Heart right ventricle (tissue), 16 donors: Measurements from ENCODE around the gene PIK3R1. TPM values are rescaled to one million over a fixed set of nuclear protein-coding genes. Genes with fewer than 3 reads are reported as not detected.
A peak's percentile ranks its signal among the peaks of the same experiment; 100 is the strongest.

ENCODE experiments used
- ATAC-seq, 8 donors: fragments of 200-7000 bp; cut with Tn5 transposase; one replicate each; pipeline ENCODE4 v1.9.1; 2020; ENCODE audit warnings: mild to moderate bottlenecking in 8 of 8, moderate library complexity in 8 of 8, moderate number of reproducible peaks in 1 of 8
- DNase-seq, 2 donors: peaks; one replicate each; pipeline ENCODE4 v3.0.0-alpha.2; 2020
- H3K27ac ChIP-seq, 10 donors: fragments of 200-600 bp; sonication (generic) in 2 of 10; one replicate each; pipeline versions ENCODE4 v1.5.0 to v1.8.0; 2020 to 2022; ENCODE audit warnings: mild to moderate bottlenecking in 3 of 10
- H3K27me3 ChIP-seq, 7 donors: fragments of 200-600 bp; one replicate each; pipeline ENCODE4 v1.8.0; 2021 to 2022; ENCODE audit warnings: mild to moderate bottlenecking in 2 of 7
- H3K36me3 ChIP-seq, 9 donors: fragments of 200-600 bp; sonication (generic) in 1 of 9; one replicate each; pipeline versions ENCODE4 v1.5.0 to v1.8.0; 2020 to 2022; ENCODE audit warnings: mild to moderate bottlenecking in 2 of 9
- H3K4me1 ChIP-seq, 9 donors: fragments of 200-600 bp; sonication (generic) in 1 of 9; one replicate each; pipeline versions ENCODE4 v1.5.0 to v1.8.0; 2020 to 2022; ENCODE audit warnings: mild to moderate bottlenecking in 4 of 9
- H3K4me3 ChIP-seq, 10 donors: fragments of 200-600 bp; sonication (generic) in 2 of 10; one replicate each; pipeline versions ENCODE4 v1.5.0 to v1.8.0; 2020 to 2022; ENCODE audit warnings: mild to moderate bottlenecking in 7 of 10, moderate library complexity in 2 of 10
- H3K9me3 ChIP-seq, 11 donors: fragments of 200-600 bp in 10 of 11; sonication (generic) in 2 of 11; one replicate each; pipeline versions ENCODE4 v1.5.0 to v1.8.0; 2013 to 2022; ENCODE audit warnings: mild to moderate bottlenecking in 2 of 11, control low read depth in 1 of 11, moderate library complexity in 1 of 11
- WGBS, 2 donors: extraction: QIAGEN DNeasy Blood & Tissue Kit; methylation state at CpG; one replicate each; pipeline ENCODE4 v1.1.7; 2013; ENCODE audit warnings: inconsistent platforms in 1 of 2; 5-methylcytosine and 5-hydroxymethylcytosine counted together
- intact Hi-C, 10 donors: fragments of 100-400 bp; cut with DNase I; formaldehyde crosslinking; loops; one replicate each; pipeline versions ENCODE4 v1.11.1 to v1.14.2; 2022
- polyA plus RNA-seq, 2 donors: library from polyadenylated mRNA; stranded (reverse); fragments of 200-250 nt; gene quantifications; one replicate each; pipeline ENCODE4 v1.2.3, GENCODE V29; 2013
- total RNA-seq, 10 donors: library from RNA; stranded (reverse); fragmentation: NEBNext Ultra II Directional in 3 of 10; extraction: Animal tissue kit (Norgen Biotek cat#: 25700) in 3 of 10; gene quantifications; one replicate each; pipeline versions ENCODE4 v1.2.1 to v1.2.4, GENCODE V29; 2021 to 2023
- TF ChIP-seq, protein P1 (sequence below), 9 donors: fragments of 200-600 bp; sonication (generic) in 2 of 9; IDR thresholded peaks; one replicate each; pipeline versions ENCODE4 v1.5.0 to v1.8.0; 2021 to 2022; ENCODE audit warnings: antibody characterized with exemption in 9 of 9, mild to moderate bottlenecking in 5 of 9, moderate library complexity in 1 of 9
- donor health status: Arrhythmogenic right ventricular cardiomyopathy.
- donor health status: ischemic (EF 13 %, LVEDD 7.1; RV severe dilation, severe dysfunction).
- donor health status: healthy with polysubstance abuse.
- donor health status: DM: no; HTN: yes; CAD: no.
- donor health status: DM: no; HTN: no; CAD: no.
- donor health status: ischemic (EF 25% LVEDD 6.9; RV normal size, moderate dysfunction).
- donor health status: ischemic (EF 25% LVEDD 5.7; RV mildly dilated, moderate dysfunction).
- donor health status: healthy.
- donor health status: DM: yes; HTN: yes; CAD: no.
- donor health status: Ischemic cardiomyopathy.
- donor health status: ischemic (EF 35%, LVEDD 5.7; RV mildly dilated, moderate dysfunction).
- donor health status: nonischemic (EF 11% LVEDD 7.7; RV severe dilation, severe dysfunction).
- donor health status: DM: yes; HTN: yes; CAD: no.
- donor health status: PGD.
- donor health status: ischemic (EF 29% LVEDD 5.4; RV normal size, mild dysfunction).
- donor health status: nonischemic (EF 23%, LVEDD 6.1; RV moderate dilation, normal function).

Gene PIK3R1
- total and polyA plus RNA-seq, 12 donors, result 12.2 to 269 (median 125) TPM

DNA sequence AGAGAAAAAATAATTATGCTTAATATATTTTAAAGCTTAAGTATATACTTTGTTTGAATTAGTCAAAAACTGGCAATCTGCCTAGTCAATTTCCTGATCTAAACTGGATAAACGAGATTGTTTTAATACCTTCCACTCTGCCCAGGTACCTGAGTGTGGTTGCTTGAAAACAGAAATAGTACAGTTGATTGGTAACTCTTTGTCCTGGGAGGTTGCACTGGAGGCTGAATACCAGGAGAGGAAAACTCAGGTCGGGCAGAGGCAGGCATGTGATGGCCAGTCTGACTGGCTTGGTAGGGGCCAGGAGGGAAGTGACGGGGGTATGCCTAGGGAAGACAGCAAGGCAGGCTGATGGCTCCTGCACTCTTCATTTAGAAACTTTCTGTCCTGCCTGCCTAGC lies 80.2 kb downstream of the PIK3R1 start:
- H3K4me1 ChIP-seq, result peaks cover 0 to 34% (median 23%) of the 10 kb centered on the region in 9 donors
- WGBS, 2 donors, result 70 to 76% methylated on average over 3 of the region's 3 CpGs
- H3K27me3 ChIP-seq, result no peaks in the 10 kb centered on the region
- ATAC-seq (no peak), DNase-seq (no peak)
- intact Hi-C loops, result loop anchor here in 1 of 10 donors (10.0 kb wide), 1 partner anchor 669 kb away; no protein-coding TSS in a partner anchor
- no peaks in the 10 kb centered on the region for H3K9me3 ChIP-seq
- H3K27ac ChIP-seq, result no peak overlapping the region
- H3K4me3 ChIP-seq, result no peak overlapping the region
- TF ChIP-seq, protein P1, sequence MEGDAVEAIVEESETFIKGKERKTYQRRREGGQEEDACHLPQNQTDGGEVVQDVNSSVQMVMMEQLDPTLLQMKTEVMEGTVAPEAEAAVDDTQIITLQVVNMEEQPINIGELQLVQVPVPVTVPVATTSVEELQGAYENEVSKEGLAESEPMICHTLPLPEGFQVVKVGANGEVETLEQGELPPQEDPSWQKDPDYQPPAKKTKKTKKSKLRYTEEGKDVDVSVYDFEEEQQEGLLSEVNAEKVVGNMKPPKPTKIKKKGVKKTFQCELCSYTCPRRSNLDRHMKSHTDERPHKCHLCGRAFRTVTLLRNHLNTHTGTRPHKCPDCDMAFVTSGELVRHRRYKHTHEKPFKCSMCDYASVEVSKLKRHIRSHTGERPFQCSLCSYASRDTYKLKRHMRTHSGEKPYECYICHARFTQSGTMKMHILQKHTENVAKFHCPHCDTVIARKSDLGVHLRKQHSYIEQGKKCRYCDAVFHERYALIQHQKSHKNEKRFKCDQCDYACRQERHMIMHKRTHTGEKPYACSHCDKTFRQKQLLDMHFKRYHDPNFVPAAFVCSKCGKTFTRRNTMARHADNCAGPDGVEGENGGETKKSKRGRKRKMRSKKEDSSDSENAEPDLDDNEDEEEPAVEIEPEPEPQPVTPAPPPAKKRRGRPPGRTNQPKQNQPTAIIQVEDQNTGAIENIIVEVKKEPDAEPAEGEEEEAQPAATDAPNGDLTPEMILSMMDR (IDR thresholded peaks at IDR 0.05), result no peak
- H3K36me3 ChIP-seq, result peaks cover 0 to 90% (median 56%) of the 10 kb centered on the region in 9 donors

DNA sequence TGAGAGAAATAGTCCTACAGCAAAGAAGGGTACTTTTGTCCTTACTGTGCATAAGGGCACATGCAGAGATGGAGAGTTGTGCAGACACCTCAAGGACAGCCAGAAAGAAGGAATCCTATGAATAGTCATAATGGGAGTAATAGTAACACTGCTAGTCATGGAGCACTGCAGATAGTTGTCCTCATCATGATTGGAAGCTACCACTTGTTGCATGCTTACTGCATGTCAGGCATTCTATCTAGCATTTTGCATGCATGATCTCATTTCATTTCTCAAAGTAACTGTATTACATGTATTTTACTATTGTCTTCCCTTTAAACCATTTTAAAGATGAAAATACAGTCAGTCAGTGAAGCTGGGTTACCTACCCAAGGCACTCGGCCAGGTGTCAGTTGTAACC lies 81.3 kb downstream of the PIK3R1 start:
- TF ChIP-seq, protein P1 (IDR thresholded peaks at IDR 0.05), result no peak
- intact Hi-C loops, result loop anchor here in 1 of 10 donors (10.0 kb wide), 1 partner anchor 668 kb away; no protein-coding TSS in a partner anchor
- no peak for DNase-seq
- peak in 1 of 8 donors; percentile 10 for ATAC-seq
- Histone ChIP-seq H3K27me3 (no peaks in the 10 kb centered on the region), H3K27ac (no peak overlapping the region), H3K4me3 (no peak overlapping the region), H3K4me1 (peaks cover 0 to 27% (median 14%) of the 10 kb centered on the region in 9 donors), H3K9me3 (no peaks in the 10 kb centered on the region), H3K36me3 (peaks cover 0 to 96% (median 56%) of the 10 kb centered on the region in 9 donors)
- WGBS, 2 donors, result 81 to 92% methylated on average over 1 of the region's 1 CpG

DNA sequence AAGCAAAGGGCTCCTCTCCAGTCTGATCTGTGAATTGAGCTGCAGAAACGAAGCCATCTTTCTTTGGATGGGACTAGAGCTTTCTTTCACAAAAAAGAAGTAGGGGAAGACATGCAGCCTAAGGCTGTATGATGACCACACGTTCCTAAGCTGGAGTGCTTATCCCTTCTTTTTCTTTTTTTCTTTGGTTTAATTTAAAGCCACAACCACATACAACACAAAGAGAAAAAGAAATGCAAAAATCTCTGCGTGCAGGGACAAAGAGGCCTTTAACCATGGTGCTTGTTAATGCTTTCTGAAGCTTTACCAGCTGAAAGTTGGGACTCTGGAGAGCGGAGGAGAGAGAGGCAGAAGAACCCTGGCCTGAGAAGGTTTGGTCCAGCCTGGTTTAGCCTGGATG lies 82.1 kb downstream of the PIK3R1 start:
- Histone ChIP-seq H3K4me1 (peaks cover 0 to 19% (median 8%) of the 10 kb centered on the region in 9 donors), H3K27me3 (no peaks in the 10 kb centered on the region), H3K4me3 (no peak overlapping the region), H3K9me3 (no peaks in the 10 kb centered on the region), H3K27ac (no peak overlapping the region), H3K36me3 (peaks cover 0 to 96% (median 53%) of the 10 kb centered on the region in 9 donors)
- intact Hi-C loops, result loop anchor here in 1 of 10 donors (10.0 kb wide), 1 partner anchor 667 kb away; no protein-coding TSS in a partner anchor
- no peak for DNase-seq
- ATAC-seq, result no peak
- TF ChIP-seq, protein P1 (IDR thresholded peaks at IDR 0.05), result no peak
- 84% methylated on average over 4 of the region's 4 CpGs for WGBS, 2 donors

DNA sequence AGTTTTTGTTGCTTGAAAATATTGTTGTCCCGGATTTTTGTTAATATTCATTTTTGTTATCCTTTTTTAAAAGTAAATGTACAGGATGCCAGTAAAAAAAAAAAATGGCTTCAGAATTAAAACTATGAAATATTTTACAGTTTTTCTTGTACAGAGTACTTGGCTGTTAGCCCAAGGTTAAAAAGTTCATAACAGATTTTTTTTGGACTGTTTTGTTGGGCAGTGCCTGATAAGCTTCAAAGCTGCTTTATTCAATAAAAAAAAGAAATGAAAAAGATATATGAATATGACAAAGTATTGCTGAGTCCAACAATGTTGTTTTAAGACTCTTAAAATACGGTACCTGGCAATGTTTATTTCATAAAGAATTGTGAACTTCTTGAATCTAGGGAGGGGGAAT lies 82.9 kb downstream of the PIK3R1 start:
- H3K4me1 ChIP-seq, result peaks cover 0 to 13% (median 6%) of the 10 kb centered on the region in 9 donors
- WGBS, 2 donors, result 85 to 91% methylated on average over 2 of the region's 2 CpGs
- no peaks in the 10 kb centered on the region for H3K27me3 ChIP-seq
- TF ChIP-seq, protein P1 (IDR thresholded peaks at IDR 0.05), result no peak
- ATAC-seq (no peak), DNase-seq (no peak)
- intact Hi-C loops, result loop anchor here in 1 of 10 donors (10.0 kb wide), 1 partner anchor 666 kb away; no protein-coding TSS in a partner anchor
- H3K4me3 ChIP-seq, result no peak overlapping the region
- no peak overlapping the region for H3K27ac ChIP-seq
- peaks cover 0 to 87% (median 47%) of the 10 kb centered on the region in 9 donors for H3K36me3 ChIP-seq
- H3K9me3 ChIP-seq, result no peaks in the 10 kb centered on the region
